SK-N-SH treated with all-trans-retinoic acid at 6 μM for 48 hours (cell line): ENCODE data around the gene NR5A2.

Source experiments
- ARNTL ChIP-seq: fragments of 450-650 bp; formaldehyde crosslinking; IDR thresholded peaks from 2 replicates; pipeline ENCODE4 v1.5.0; 2020; ENCODE audit warnings: low read depth, mild to moderate bottlenecking, moderate library complexity, borderline replicate concordance
- ISL1 ChIP-seq: fragments of 250-450 bp; sonication (Bioruptor Pico); IDR thresholded peaks from 2 replicates; pipeline ENCODE4 v2.1.2; 2022; ENCODE audit warnings: mild to moderate bottlenecking, moderate library complexity
- PPARA ChIP-seq: fragments of 250-450 bp; sonication (Bioruptor Pico); IDR thresholded peaks from 2 replicates; pipeline ENCODE4 v1.5.0; 2020; ENCODE audit warnings: mild to moderate bottlenecking, borderline replicate concordance
- RARB ChIP-seq: fragments of 250-450 bp; sonication (Bioruptor Pico); IDR thresholded peaks from 2 replicates; pipeline ENCODE4 v1.8.0; 2021; ENCODE audit warnings: mild to moderate bottlenecking, moderate library complexity
- SNAI2 ChIP-seq: fragments of 250-450 bp; sonication (Bioruptor Pico); IDR thresholded peaks from 2 replicates; pipeline ENCODE4 v1.5.0; 2020; ENCODE audit warnings: mild to moderate bottlenecking, moderate library complexity
- TCF4 ChIP-seq: fragments of 250-450 bp; sonication (Bioruptor Pico); IDR thresholded peaks from 2 replicates; pipeline ENCODE4 v1.8.0; 2021; ENCODE audit warnings: mild to moderate bottlenecking, moderate library complexity, borderline replicate concordance
- ZFP30 ChIP-seq: fragments of 450-650 bp; formaldehyde crosslinking; IDR thresholded peaks from 2 replicates; pipeline ENCODE4 v1.5.0; 2022; ENCODE audit warnings: mild to moderate bottlenecking, moderate library complexity
- ZNF70 ChIP-seq: fragments of 450-650 bp; formaldehyde crosslinking; IDR thresholded peaks from 2 replicates; pipeline ENCODE4 v1.5.0; 2020; ENCODE audit warnings: mild to moderate bottlenecking, moderate library complexity
- ZNF8 ChIP-seq: fragments of 450-650 bp; formaldehyde crosslinking; IDR thresholded peaks from 2 replicates; pipeline ENCODE4 v1.5.0; 2020; ENCODE audit warnings: mild to moderate bottlenecking, moderate library complexity
- TF ChIP-seq, protein P1 (sequence below): fragments of 250-450 bp; sonication (Bioruptor Pico); IDR thresholded peaks from 2 replicates; pipeline ENCODE4 v1.5.1; 2021; ENCODE audit warnings: mild to moderate bottlenecking, moderate library complexity
- TF ChIP-seq, protein P2 (sequence below): fragments of 250-450 bp; sonication (Bioruptor Pico); IDR thresholded peaks from 2 replicates; pipeline ENCODE4 v1.5.0; 2020; ENCODE audit warnings: mild to moderate bottlenecking, moderate library complexity
- TF ChIP-seq, protein P3 (sequence below): fragments of 250-450 bp; sonication (Bioruptor Pico); IDR thresholded peaks from 2 replicates; pipeline ENCODE4 v1.5.1; 2020; ENCODE audit warnings: low read depth, mild to moderate bottlenecking, moderate library complexity
- TF ChIP-seq, protein P4 (sequence below): fragments of 250-450 bp; sonication (Bioruptor Pico); IDR thresholded peaks from 2 replicates; pipeline ENCODE4 v1.8.0; 2020; ENCODE audit warnings: mild to moderate bottlenecking, moderate library complexity, borderline replicate concordance
- TF ChIP-seq, protein P5 (sequence below): fragments of 250-450 bp; sonication (Bioruptor Pico); IDR thresholded peaks from 2 replicates; pipeline ENCODE4 v1.8.0; 2021; ENCODE audit warnings: low read depth, mild to moderate bottlenecking, moderate library complexity, borderline replicate concordance

DNA sequence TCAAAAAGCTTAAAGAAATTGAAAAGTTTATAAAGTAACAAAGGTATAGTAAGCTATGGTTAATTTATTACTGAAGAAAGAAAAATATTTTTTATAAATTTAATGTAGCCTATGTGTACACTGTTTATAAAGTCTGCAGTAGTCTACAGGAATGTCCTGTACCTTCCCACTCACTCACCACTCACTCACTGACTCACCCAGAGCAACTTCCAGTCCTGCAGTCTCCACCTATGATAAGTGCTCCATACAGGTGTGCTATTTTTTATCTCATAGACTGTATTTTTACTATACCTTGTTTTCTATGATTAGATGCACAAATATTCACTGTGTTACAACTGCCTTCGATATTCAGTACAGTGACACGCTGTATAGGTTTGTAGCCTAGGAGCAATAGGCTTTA lies 106.6 kb downstream of the NR5A2 start:
- TF ChIP-seq, protein P1, sequence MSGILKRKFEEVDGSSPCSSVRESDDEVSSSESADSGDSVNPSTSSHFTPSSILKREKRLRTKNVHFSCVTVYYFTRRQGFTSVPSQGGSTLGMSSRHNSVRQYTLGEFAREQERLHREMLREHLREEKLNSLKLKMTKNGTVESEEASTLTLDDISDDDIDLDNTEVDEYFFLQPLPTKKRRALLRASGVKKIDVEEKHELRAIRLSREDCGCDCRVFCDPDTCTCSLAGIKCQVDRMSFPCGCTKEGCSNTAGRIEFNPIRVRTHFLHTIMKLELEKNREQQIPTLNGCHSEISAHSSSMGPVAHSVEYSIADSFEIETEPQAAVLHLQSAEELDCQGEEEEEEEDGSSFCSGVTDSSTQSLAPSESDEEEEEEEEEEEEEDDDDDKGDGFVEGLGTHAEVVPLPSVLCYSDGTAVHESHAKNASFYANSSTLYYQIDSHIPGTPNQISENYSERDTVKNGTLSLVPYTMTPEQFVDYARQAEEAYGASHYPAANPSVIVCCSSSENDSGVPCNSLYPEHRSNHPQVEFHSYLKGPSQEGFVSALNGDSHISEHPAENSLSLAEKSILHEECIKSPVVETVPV (CRISPR knock-in tag), result no peak
- no peak for TF ChIP-seq ZFP30 (CRISPR knock-in tag)
- TF ChIP-seq TCF4 (CRISPR knock-in tag), result no peak
- TF ChIP-seq, protein P2, sequence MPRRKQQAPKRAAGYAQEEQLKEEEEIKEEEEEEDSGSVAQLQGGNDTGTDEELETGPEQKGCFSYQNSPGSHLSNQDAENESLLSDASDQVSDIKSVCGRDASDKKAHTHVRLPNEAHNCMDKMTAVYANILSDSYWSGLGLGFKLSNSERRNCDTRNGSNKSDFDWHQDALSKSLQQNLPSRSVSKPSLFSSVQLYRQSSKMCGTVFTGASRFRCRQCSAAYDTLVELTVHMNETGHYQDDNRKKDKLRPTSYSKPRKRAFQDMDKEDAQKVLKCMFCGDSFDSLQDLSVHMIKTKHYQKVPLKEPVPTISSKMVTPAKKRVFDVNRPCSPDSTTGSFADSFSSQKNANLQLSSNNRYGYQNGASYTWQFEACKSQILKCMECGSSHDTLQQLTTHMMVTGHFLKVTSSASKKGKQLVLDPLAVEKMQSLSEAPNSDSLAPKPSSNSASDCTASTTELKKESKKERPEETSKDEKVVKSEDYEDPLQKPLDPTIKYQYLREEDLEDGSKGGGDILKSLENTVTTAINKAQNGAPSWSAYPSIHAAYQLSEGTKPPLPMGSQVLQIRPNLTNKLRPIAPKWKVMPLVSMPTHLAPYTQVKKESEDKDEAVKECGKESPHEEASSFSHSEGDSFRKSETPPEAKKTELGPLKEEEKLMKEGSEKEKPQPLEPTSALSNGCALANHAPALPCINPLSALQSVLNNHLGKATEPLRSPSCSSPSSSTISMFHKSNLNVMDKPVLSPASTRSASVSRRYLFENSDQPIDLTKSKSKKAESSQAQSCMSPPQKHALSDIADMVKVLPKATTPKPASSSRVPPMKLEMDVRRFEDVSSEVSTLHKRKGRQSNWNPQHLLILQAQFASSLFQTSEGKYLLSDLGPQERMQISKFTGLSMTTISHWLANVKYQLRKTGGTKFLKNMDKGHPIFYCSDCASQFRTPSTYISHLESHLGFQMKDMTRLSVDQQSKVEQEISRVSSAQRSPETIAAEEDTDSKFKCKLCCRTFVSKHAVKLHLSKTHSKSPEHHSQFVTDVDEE (CRISPR knock-in tag), result no peak
- TF ChIP-seq, protein P3, sequence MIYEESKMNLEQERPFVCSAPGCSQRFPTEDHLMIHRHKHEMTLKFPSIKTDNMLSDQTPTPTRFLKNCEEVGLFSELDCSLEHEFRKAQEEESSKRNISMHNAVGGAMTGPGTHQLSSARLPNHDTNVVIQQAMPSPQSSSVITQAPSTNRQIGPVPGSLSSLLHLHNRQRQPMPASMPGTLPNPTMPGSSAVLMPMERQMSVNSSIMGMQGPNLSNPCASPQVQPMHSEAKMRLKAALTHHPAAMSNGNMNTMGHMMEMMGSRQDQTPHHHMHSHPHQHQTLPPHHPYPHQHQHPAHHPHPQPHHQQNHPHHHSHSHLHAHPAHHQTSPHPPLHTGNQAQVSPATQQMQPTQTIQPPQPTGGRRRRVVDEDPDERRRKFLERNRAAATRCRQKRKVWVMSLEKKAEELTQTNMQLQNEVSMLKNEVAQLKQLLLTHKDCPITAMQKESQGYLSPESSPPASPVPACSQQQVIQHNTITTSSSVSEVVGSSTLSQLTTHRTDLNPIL (CRISPR knock-in tag), result no peak
- TF ChIP-seq, protein P4, sequence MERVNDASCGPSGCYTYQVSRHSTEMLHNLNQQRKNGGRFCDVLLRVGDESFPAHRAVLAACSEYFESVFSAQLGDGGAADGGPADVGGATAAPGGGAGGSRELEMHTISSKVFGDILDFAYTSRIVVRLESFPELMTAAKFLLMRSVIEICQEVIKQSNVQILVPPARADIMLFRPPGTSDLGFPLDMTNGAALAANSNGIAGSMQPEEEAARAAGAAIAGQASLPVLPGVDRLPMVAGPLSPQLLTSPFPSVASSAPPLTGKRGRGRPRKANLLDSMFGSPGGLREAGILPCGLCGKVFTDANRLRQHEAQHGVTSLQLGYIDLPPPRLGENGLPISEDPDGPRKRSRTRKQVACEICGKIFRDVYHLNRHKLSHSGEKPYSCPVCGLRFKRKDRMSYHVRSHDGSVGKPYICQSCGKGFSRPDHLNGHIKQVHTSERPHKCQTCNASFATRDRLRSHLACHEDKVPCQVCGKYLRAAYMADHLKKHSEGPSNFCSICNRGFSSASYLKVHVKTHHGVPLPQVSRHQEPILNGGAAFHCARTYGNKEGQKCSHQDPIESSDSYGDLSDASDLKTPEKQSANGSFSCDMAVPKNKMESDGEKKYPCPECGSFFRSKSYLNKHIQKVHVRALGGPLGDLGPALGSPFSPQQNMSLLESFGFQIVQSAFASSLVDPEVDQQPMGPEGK, result no peak
- TF ChIP-seq ARNTL (CRISPR knock-in tag), result no peak
- TF ChIP-seq ISL1 (CRISPR knock-in tag), result no peak
- no peak for TF ChIP-seq PPARA (CRISPR knock-in tag)
- TF ChIP-seq SNAI2 (CRISPR knock-in tag), result no peak
- TF ChIP-seq ZNF70 (CRISPR knock-in tag), result no peak
- no peak for TF ChIP-seq ZNF8 (CRISPR knock-in tag)
- TF ChIP-seq RARB (CRISPR knock-in tag), result no peak
- TF ChIP-seq, protein P5, sequence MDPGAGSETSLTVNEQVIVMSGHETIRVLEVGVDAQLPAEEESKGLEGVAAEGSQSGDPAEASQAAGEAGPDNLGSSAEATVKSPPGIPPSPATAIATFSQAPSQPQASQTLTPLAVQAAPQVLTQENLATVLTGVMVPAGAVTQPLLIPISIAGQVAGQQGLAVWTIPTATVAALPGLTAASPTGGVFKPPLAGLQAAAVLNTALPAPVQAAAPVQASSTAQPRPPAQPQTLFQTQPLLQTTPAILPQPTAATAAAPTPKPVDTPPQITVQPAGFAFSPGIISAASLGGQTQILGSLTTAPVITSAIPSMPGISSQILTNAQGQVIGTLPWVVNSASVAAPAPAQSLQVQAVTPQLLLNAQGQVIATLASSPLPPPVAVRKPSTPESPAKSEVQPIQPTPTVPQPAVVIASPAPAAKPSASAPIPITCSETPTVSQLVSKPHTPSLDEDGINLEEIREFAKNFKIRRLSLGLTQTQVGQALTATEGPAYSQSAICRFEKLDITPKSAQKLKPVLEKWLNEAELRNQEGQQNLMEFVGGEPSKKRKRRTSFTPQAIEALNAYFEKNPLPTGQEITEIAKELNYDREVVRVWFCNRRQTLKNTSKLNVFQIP, result no peak
